Measurements from ENCODE around the gene CASZ1.

Gene CASZ1

DNA sequence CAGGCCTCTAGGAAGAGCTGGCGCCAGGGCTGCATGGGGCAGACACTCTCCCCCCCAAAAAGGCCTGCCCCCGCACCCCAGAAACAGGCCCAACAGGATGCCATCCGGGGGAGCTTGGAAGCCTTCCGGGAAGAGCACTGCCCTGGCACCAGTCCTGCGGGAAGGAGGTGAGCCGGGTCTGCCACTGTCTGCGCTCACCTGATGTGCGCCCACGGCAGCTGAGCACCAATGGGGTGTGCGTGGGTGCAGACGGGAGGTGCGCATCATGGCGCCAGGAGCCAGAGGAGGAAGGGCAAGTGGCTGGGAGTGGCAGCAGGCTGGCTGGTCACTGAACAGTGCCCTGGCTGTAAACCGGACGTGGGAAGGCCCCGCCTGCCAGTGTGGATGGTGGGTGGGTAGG is 73.6 kb downstream of the CASZ1 start:
- no peak for TF ChIP-seq CTCF (IDR thresholded peaks at IDR 0.05; ENCODE audit: unreplicated experiment in 3 of 3)
- Mint-ChIP-seq H3K36me3 (ENCODE audit: low read depth) (no peaks in the 10 kb centered on the region), H3K4me3 (no peak overlapping the region), H3K9me3 (no peaks in the 10 kb centered on the region), H3K27ac (no peak overlapping the region), H3K4me1 (peaks cover 62% of the 10 kb centered on the region), H3K27me3 (ENCODE audit: low read depth) (peaks cover 64% of the 10 kb centered on the region)

DNA sequence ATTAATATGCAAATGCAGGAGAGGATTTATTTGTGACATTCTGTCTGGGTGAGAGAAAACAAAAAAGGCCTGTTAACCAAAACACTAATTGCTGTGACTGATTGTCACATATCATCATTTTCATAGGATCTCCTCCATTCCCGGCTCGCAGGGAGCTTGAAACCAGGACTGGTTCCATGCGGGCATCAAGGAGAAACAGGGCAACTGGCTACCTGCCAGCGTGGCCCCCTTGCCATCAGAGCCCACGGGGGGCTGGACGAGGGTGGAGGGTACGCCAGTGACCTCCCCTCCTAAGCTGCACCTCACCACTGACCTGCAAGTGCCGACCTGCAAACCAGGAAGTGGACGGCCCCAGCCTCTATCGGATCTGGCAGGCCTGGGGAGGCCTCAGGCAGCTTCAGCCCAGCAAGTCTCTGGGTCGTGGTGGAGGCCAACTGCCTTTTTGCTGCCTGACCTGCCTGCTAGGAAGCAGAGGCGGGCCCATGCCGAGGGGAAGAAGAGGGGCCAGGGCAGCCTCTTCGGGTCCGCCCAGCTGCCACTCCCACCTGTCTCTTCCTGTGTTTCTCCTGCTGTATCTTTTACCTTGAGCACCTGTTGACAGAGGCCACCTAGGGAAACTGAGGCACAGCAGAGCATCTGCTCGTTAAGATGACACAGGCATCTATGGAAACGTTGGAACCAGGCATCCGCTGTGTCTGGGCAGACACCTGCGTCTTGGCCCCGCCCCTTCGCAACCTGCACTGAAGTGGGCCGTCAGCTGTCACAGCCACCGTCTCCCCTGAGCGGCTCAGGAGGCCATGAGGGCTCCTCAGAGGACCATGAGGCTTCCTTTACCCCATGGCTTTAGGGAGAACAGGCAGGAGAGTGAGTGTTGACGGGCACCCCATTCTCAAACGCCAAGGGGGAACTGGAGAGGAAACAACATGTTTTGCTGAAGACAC is 74.8 kb downstream of the CASZ1 start:
- H3K27me3 Mint-ChIP-seq (ENCODE audit: low read depth), result peaks cover 66% of the 10 kb centered on the region
- no peaks in the 10 kb centered on the region for H3K36me3 Mint-ChIP-seq (ENCODE audit: low read depth)

GRCh38 chr1:10720635-10721034 is 75.8 kb downstream of the CASZ1 start:
- TF ChIP-seq CTCF (IDR thresholded peaks at IDR 0.05; ENCODE audit: unreplicated experiment in 3 of 3), result no peak
- Mint-ChIP-seq H3K9me3 (no peaks in the 10 kb centered on the region), H3K27ac (no peak overlapping the region), H3K4me1 (peaks cover 57% of the 10 kb centered on the region), H3K27me3 (ENCODE audit: low read depth) (peaks cover 71% of the 10 kb centered on the region), H3K36me3 (ENCODE audit: low read depth) (no peaks in the 10 kb centered on the region), H3K4me3 (no peak overlapping the region)

More for the DNA sequence above, 74.8 kb downstream of the CASZ1 start:
- Mint-ChIP-seq H3K9me3 (no peaks in the 10 kb centered on the region), H3K4me1 (peaks cover 61% of the 10 kb centered on the region), H3K4me3 (no peak overlapping the region), H3K27ac (no peak overlapping the region)
- TF ChIP-seq CTCF (IDR thresholded peaks at IDR 0.05; ENCODE audit: unreplicated experiment in 3 of 3), result no peak

GRCh38 chr1:10718083-10718415 is 78.4 kb downstream of the CASZ1 start:
- Mint-ChIP-seq H3K27ac (no peak overlapping the region), H3K9me3 (no peaks in the 10 kb centered on the region), H3K4me1 (peaks cover 36% of the 10 kb centered on the region), H3K27me3 (ENCODE audit: low read depth) (peaks cover 82% of the 10 kb centered on the region), H3K4me3 (no peak overlapping the region), H3K36me3 (ENCODE audit: low read depth) (no peaks in the 10 kb centered on the region)
- no peak for TF ChIP-seq CTCF (IDR thresholded peaks at IDR 0.05; ENCODE audit: unreplicated experiment in 3 of 3)

DNA sequence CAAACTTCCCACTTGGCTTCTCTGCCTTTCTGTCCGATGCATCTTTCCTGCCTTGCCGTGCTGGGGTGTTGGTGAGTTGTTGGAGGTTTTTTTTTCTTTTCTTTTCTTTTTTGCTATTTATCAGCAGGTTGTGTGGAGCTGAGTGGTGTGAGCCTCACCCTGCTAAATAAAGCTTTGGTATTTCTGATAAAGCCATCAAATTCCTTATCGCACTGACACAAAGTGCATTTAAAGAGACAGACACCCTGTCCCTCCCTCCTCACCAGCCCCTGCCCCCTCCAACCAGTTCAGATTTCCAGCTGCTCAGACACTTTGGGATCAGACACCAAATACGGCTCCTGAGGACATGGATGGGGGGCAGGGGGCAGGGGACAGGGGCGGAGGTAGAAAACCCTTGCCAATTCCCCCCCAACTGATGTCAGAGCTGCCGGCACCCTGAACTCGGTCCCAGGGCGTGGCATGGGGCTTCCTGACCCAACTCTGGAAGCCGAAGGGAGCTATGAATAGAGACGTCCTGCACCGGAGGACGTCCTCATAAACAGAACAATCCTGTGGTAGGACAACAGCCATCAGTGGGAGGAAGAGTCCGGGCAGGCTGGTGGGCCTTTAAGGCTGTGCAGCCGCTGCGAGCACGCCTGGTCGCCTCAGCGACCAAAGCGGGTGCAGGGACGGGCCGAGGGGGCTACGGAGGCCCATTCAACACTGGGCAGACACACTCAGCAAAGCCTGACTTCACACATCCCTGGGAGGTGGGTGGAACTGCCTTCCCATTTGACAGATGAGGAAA is 79.0 kb downstream of the CASZ1 start:
- no peaks in the 10 kb centered on the region for H3K36me3 Mint-ChIP-seq (ENCODE audit: low read depth)
- peaks cover 82% of the 10 kb centered on the region for H3K27me3 Mint-ChIP-seq (ENCODE audit: low read depth)
- TF ChIP-seq CTCF (IDR thresholded peaks at IDR 0.05; ENCODE audit: unreplicated experiment in 3 of 3), result no peak

More for the DNA sequence above, 79.0 kb downstream of the CASZ1 start:
- H3K4me3 Mint-ChIP-seq, result no peak overlapping the region
- H3K27ac Mint-ChIP-seq, result no peak overlapping the region
- no peaks in the 10 kb centered on the region for H3K9me3 Mint-ChIP-seq
- H3K4me1 Mint-ChIP-seq, result peaks cover 41% of the 10 kb centered on the region

All from nephron (organoid).